Neural cell (in vitro differentiated cells): Measurements from ENCODE around the gene SAMD7. TPM values are rescaled to one million over a fixed set of nuclear protein-coding genes. Genes with fewer than 3 reads are reported as not detected.

Source experiments
- H2AFZ ChIP-seq: fragments of 200-600, 300-800 bp; sonication (generic), shearing (Covaris generic); 2 replicates; pipeline ENCODE4 v1.6.0; 2014; ENCODE audit warnings: low read depth, mild to moderate bottlenecking, antibody characterized with exemption, low read length, moderate library complexity
- H3F3A ChIP-seq: fragments of 200-600 bp; shearing (Covaris generic); 2 replicates; pipeline ENCODE4 v1.6.1; 2016; ENCODE audit warnings: mild to moderate bottlenecking, moderate library complexity, mixed read lengths, antibody characterized with exemption, low read length; ENCODE audit not compliant: insufficient read depth, poor library complexity, severe bottlenecking
- H3K27ac ChIP-seq: fragments of 200-600, 300-800 bp; sonication (generic), shearing (Covaris generic); 2 replicates; pipeline ENCODE4 v1.5.1; 2014; ENCODE audit warnings: mild to moderate bottlenecking, low read length, moderate library complexity
- H3K27me3 ChIP-seq: fragments of 300-800, 200-600 bp; sonication (generic), shearing (Covaris generic); 2 replicates; pipeline ENCODE4 v1.6.0; 2014; ENCODE audit warnings: mild to moderate bottlenecking, low read depth, low read length, moderate library complexity; ENCODE audit not compliant: insufficient read depth
- H3K36me3 ChIP-seq: fragments of 300-800, 200-600 bp; sonication (generic), shearing (Covaris generic); 2 replicates; pipeline ENCODE4 v1.5.1; 2014; ENCODE audit warnings: mild to moderate bottlenecking, antibody characterized with exemption, low read length, moderate library complexity; ENCODE audit not compliant: insufficient read depth
- H3K4me2 ChIP-seq: fragments of 300-800, 200-600 bp; sonication (generic), shearing (Covaris generic); 2 replicates; pipeline ENCODE4 v1.6.0; 2014; ENCODE audit warnings: mild to moderate bottlenecking, low read length
- H3K4me3 ChIP-seq: fragments of 300-800, 200-600 bp; sonication (generic), shearing (Covaris generic); 2 replicates; pipeline ENCODE4 v1.5.1; 2014; ENCODE audit warnings: mild to moderate bottlenecking, low read length, moderate library complexity
- H3K79me2 ChIP-seq: fragments of 200-600 bp; shearing (Covaris generic); replicated peaks from 2 replicates; pipeline ENCODE4 v1.6.0; 2014; ENCODE audit warnings: mild to moderate bottlenecking, low read length, moderate library complexity; ENCODE audit not compliant: insufficient read depth
- H3K9ac ChIP-seq: fragments of 300-800, 200-600 bp; sonication (generic), shearing (Covaris generic); 2 replicates; pipeline ENCODE4 v1.6.1; 2016; ENCODE audit warnings: mild to moderate bottlenecking, low read length, mixed read lengths
- H3K9me2 ChIP-seq: fragments of 200-600 bp; shearing (Covaris generic); 2 replicates; pipeline ENCODE4 v1.6.1; 2016; ENCODE audit warnings: mild to moderate bottlenecking, low read length, mixed read lengths; ENCODE audit not compliant: insufficient read depth
- H3K9me3 ChIP-seq: fragments of 200-600, 300-800 bp; sonication (generic), shearing (Covaris generic); 2 replicates; pipeline ENCODE4 v1.6.1; 2016; ENCODE audit warnings: mild to moderate bottlenecking, mixed run types, low read length, moderate library complexity, mixed read lengths
- H4K20me1 ChIP-seq: fragments of 200-600 bp; shearing (Covaris generic); 2 replicates; pipeline ENCODE4 v1.6.1; 2016; ENCODE audit warnings: mild to moderate bottlenecking, mixed run types; ENCODE audit not compliant: insufficient read depth
- CTCF ChIP-seq: fragments of 450-650 bp; IDR thresholded peaks from 2 replicates; pipeline ENCODE4 v1.5.1; 2014; ENCODE audit warnings: antibody characterized with exemption, mild to moderate bottlenecking, moderate library complexity; ENCODE audit not compliant: poor library complexity, severe bottlenecking
- EP300 ChIP-seq: fragments of 450-650 bp; conservative IDR thresholded peaks from 2 replicates; pipeline ENCODE4 v1.6.1; 2014; ENCODE audit warnings: antibody characterized with exemption, mild to moderate bottlenecking, moderate library complexity; ENCODE audit not compliant: poor library complexity, severe bottlenecking
- EZH2 ChIP-seq: fragments of 200-600, 300-800 bp; shearing (Covaris generic), sonication (generic); IDR thresholded peaks from 2 replicates; pipeline ENCODE4 v1.6.1; 2014; ENCODE audit warnings: antibody characterized with exemption, low read length, borderline replicate concordance, mild to moderate bottlenecking; ENCODE audit not compliant: insufficient read depth, poor library complexity, severe bottlenecking
- MXI1 ChIP-seq: fragments of 450-650 bp; conservative IDR thresholded peaks from 2 replicates; pipeline ENCODE4 v1.6.1; 2014; ENCODE audit warnings: antibody characterized with exemption, mild to moderate bottlenecking; ENCODE audit not compliant: poor library complexity, severe bottlenecking
- POLR2AphosphoS5 ChIP-seq: IDR thresholded peaks from 2 replicates; pipeline ENCODE4 v1.6.1; 2012
- RAD21 ChIP-seq: fragments of 450-650 bp; conservative IDR thresholded peaks from 2 replicates; pipeline ENCODE4 v1.6.1; 2014; ENCODE audit warnings: antibody characterized with exemption, mild to moderate bottlenecking, moderate library complexity
- REST ChIP-seq: IDR thresholded peaks from 2 replicates; pipeline ENCODE4 v1.6.1; 2012; ENCODE audit warnings: borderline replicate concordance
- SMC3 ChIP-seq: fragments of 450-650 bp; conservative IDR thresholded peaks from 2 replicates; pipeline ENCODE4 v1.6.1; 2014; ENCODE audit warnings: antibody characterized with exemption, mild to moderate bottlenecking, moderate library complexity; ENCODE audit not compliant: poor library complexity
- TAF1 ChIP-seq: IDR thresholded peaks from 2 replicates; pipeline ENCODE4 v1.6.1; 2012; ENCODE audit warnings: low read depth
- polyA plus RNA-seq: library from polyadenylated mRNA; depleted of rRNA; stranded (reverse); fragments of >200 nt; gene quantifications from 2 replicates; pipeline ENCODE4 v1.2.3, GENCODE V29; 2014

Gene SAMD7
- polyA plus RNA-seq, 1 donor from 2014 or later, result not detected

GRCh38 chr3:169923831-169924230 is 12.5 kb downstream of the SAMD7 start:
- H3K79me2 ChIP-seq, result no peaks in the 10 kb centered on the region
- TF ChIP-seq EP300 (no peak), MXI1 (no peak), CTCF (no peak), TAF1 (no peak), SMC3 (no peak), RAD21 (no peak), EZH2 (no peak), POLR2AphosphoS5 (no peak), REST (no peak)
- H3K27me3 ChIP-seq, result no peaks in the 10 kb centered on the region
- H3K27ac ChIP-seq, result no peak overlapping the region
- H4K20me1 ChIP-seq, result no peaks in the 10 kb centered on the region
- H3K4me2 ChIP-seq, result no peak overlapping the region
- H3F3A ChIP-seq, result no peaks in the 10 kb centered on the region
- H3K9me2 ChIP-seq, result no peaks in the 10 kb centered on the region
- H3K36me3 ChIP-seq, result no peaks in the 10 kb centered on the region
- no peaks in the 10 kb centered on the region for H3K9me3 ChIP-seq
- no peak overlapping the region for H3K4me3 ChIP-seq
- no peak overlapping the region for H3K9ac ChIP-seq
- H2AFZ ChIP-seq, result no peak overlapping the region

- Histone ChIP-seq H3K9ac (no peak overlapping the region), H3K4me3 (no peak overlapping the region), H3K9me3 (no peaks in the 10 kb centered on the region), H3K4me2 (no peak overlapping the region), H3K79me2 (no peaks in the 10 kb centered on the region), H2AFZ (no peak overlapping the region), H3K9me2 (no peaks in the 10 kb centered on the region), H3K27me3 (no peaks in the 10 kb centered on the region), H4K20me1 (no peaks in the 10 kb centered on the region), H3K36me3 (no peaks in the 10 kb centered on the region), H3K27ac (no peak overlapping the region), H3F3A (no peaks in the 10 kb centered on the region)
- TF ChIP-seq CTCF (no peak), REST (no peak), TAF1 (no peak), SMC3 (no peak), POLR2AphosphoS5 (no peak), RAD21 (no peak), MXI1 (no peak), EP300 (no peak), EZH2 (no peak)
These were observed 18.6 kb downstream of the SAMD7 start for GRCh38 chr3:169929830-169930519.
